ENCODE measurements around the gene MED10. TPM values are rescaled to one million over a fixed set of nuclear protein-coding genes. Genes with fewer than 3 reads are reported as not detected.

The MED10 gene
- total RNA-seq, 2 experiments from 2014 or later, result 97.2 to 98.0 TPM

- no peaks in the 10 kb centered on the region for H3K4me1 Mint-ChIP-seq (ENCODE audit: low read depth)
Measured at GRCh38 chr5:6338135-6338534, 40.2 kb downstream of the MED10 start.

GRCh38 chr5:6333182-6333905, 45.0 kb downstream of the MED10 start:
- no peak for TF ChIP-seq CTCF (IDR thresholded peaks at IDR 0.05)
- Mint-ChIP-seq H3K27ac (no peak overlapping the region), H3K4me3 (no peak overlapping the region), H3K4me1 (ENCODE audit: low read depth) (no peaks in the 10 kb centered on the region), H3K27me3 (no peaks in the 10 kb centered on the region), H3K36me3 (ENCODE audit: low read depth) (peaks cover 23% of the 10 kb centered on the region), H3K9me3 (peaks cover 9% of the 10 kb centered on the region)
- POLR2A ChIA-PET, result no interaction called here
- intact Hi-C loops (cut with DNase I, micrococcal nuclease), result no loop called here
- Histone ChIP-seq H3K27ac (ENCODE audit: low read depth in 1 of 2, low read length in 2 of 2) (no peak overlapping the region), H3K4me1 (ENCODE audit: insufficient read depth, low read length) (no peaks in the 10 kb centered on the region), H3K27me3 (ENCODE audit: control insufficient read depth in 1 of 2, insufficient read depth in 2 of 2, low read length in 2 of 2) (no peaks in the 10 kb centered on the region), H3K9me3 (ENCODE audit: control insufficient read depth in 1 of 2, insufficient read depth in 1 of 2, low read length in 2 of 2) (peaks cover 8 to 16% of the 10 kb centered on the region in 2 experiments), H3K36me3 (ENCODE audit: insufficient read depth, low read length) (no peaks in the 10 kb centered on the region), H3K4me3 (ENCODE audit: low read length) (no peak overlapping the region)
- no peak for DNase-seq
- ATAC-seq (ENCODE audit: poor library complexity), result no peak
- CTCF ChIA-PET, result no interaction called here

More at GRCh38 chr5:6338135-6338534, 40.2 kb downstream of the MED10 start:
- H3K27me3 Mint-ChIP-seq, result no peaks in the 10 kb centered on the region
- no peak overlapping the region for H3K4me3 Mint-ChIP-seq
- no peaks in the 10 kb centered on the region for H3K36me3 ChIP-seq (ENCODE audit: insufficient read depth, low read length)
- no peak overlapping the region for H3K4me3 ChIP-seq (ENCODE audit: low read length)
- no peaks in the 10 kb centered on the region for H3K4me1 ChIP-seq (ENCODE audit: insufficient read depth, low read length)
- ATAC-seq (ENCODE audit: poor library complexity) (no peak), DNase-seq (no peak)
- H3K27ac ChIP-seq (ENCODE audit: low read depth in 1 of 2, low read length in 2 of 2), result no peak overlapping the region
- H3K36me3 Mint-ChIP-seq (ENCODE audit: low read depth), result peaks cover 13% of the 10 kb centered on the region
- no peaks in the 10 kb centered on the region for H3K9me3 ChIP-seq (ENCODE audit: control insufficient read depth in 1 of 2, insufficient read depth in 1 of 2, low read length in 2 of 2)
- H3K9me3 Mint-ChIP-seq, result no peaks in the 10 kb centered on the region
- POLR2A ChIA-PET, result no interaction called here
- intact Hi-C loops (cut with DNase I, micrococcal nuclease), result no loop called here
- H3K27ac Mint-ChIP-seq, result no peak overlapping the region
- no peak for TF ChIP-seq CTCF (IDR thresholded peaks at IDR 0.05)
- CTCF ChIA-PET, result no interaction called here
- H3K27me3 ChIP-seq (ENCODE audit: control insufficient read depth in 1 of 2, insufficient read depth in 2 of 2, low read length in 2 of 2), result no peaks in the 10 kb centered on the region

- TF ChIP-seq CTCF (IDR thresholded peaks at IDR 0.05), result no peak
- H3K27me3 ChIP-seq (ENCODE audit: control insufficient read depth in 1 of 2, insufficient read depth in 2 of 2, low read length in 2 of 2), result no peaks in the 10 kb centered on the region
- ATAC-seq (ENCODE audit: poor library complexity) (no peak), DNase-seq (no peak)
- H3K4me1 ChIP-seq (ENCODE audit: insufficient read depth, low read length), result no peaks in the 10 kb centered on the region
- H3K9me3 ChIP-seq (ENCODE audit: control insufficient read depth in 1 of 2, insufficient read depth in 1 of 2, low read length in 2 of 2), result peaks cover 8 to 16% of the 10 kb centered on the region in 2 experiments
- Mint-ChIP-seq H3K36me3 (ENCODE audit: low read depth) (peaks cover 10% of the 10 kb centered on the region), H3K27me3 (no peaks in the 10 kb centered on the region), H3K4me3 (no peak overlapping the region), H3K9me3 (peaks cover 13% of the 10 kb centered on the region), H3K27ac (no peak overlapping the region), H3K4me1 (ENCODE audit: low read depth) (no peaks in the 10 kb centered on the region)
- no peak overlapping the region for H3K27ac ChIP-seq (ENCODE audit: low read depth in 1 of 2, low read length in 2 of 2)
- POLR2A ChIA-PET, result no interaction called here
- no peak overlapping the region for H3K4me3 ChIP-seq (ENCODE audit: low read length)
- intact Hi-C loops (cut with DNase I, micrococcal nuclease), result no loop called here
- no peaks in the 10 kb centered on the region for H3K36me3 ChIP-seq (ENCODE audit: insufficient read depth, low read length)
- CTCF ChIA-PET, result no interaction called here
Measured at GRCh38 chr5:6328173-6328572, 50.2 kb downstream of the MED10 start.

Measured in CD4-positive, alpha-beta T cell (primary cell).